WTC11 (cell line): ENCODE results near the gene DDR2.

ENCODE experiments used
- CREB1 ChIP-seq: sonication (generic); formaldehyde crosslinking; IDR thresholded peaks from 2 replicates; pipeline ENCODE4 v1.8.0; 2023; ENCODE audit warnings: mild to moderate bottlenecking, missing genetic modification reagents
- ESRRA ChIP-seq: sonication (generic); formaldehyde crosslinking; IDR thresholded peaks from 2 replicates; pipeline ENCODE4 v1.8.1; 2022; ENCODE audit warnings: mild to moderate bottlenecking, missing genetic modification reagents, borderline replicate concordance
- GTF2I ChIP-seq: fragments of 250-450 bp; sonication (Bioruptor Pico); conservative IDR thresholded peaks from 2 replicates; pipeline ENCODE4 v1.4.0; 2021; ENCODE audit warnings: mild to moderate bottlenecking
- NR1H2 ChIP-seq: sonication (generic); formaldehyde crosslinking; IDR thresholded peaks from 2 replicates; pipeline ENCODE4 v1.9.0; 2021; ENCODE audit warnings: mild to moderate bottlenecking, moderate library complexity, missing genetic modification reagents
- TEAD4 ChIP-seq: sonication (generic); formaldehyde crosslinking; IDR thresholded peaks from 2 replicates; pipeline ENCODE4 v1.8.0; 2022; ENCODE audit warnings: mild to moderate bottlenecking, missing genetic modification reagents
- ZNF263 ChIP-seq: sonication (generic); formaldehyde crosslinking; IDR thresholded peaks from 2 replicates; pipeline ENCODE4 v1.8.1; 2022; ENCODE audit warnings: low read depth, mild to moderate bottlenecking, moderate library complexity, missing genetic modification reagents
- TF ChIP-seq, protein P1 (sequence below): fragments of 200-600 bp; IDR thresholded peaks from 2 replicates; pipeline ENCODE4 v1.8.0; 2022; ENCODE audit warnings: antibody characterized with exemption
- TF ChIP-seq, protein P2 (sequence below): fragments of 250-450 bp; sonication (Bioruptor Pico); IDR thresholded peaks from 2 replicates; pipeline ENCODE4 v2.1.2; 2022; ENCODE audit warnings: mild to moderate bottlenecking, moderate library complexity
- TF ChIP-seq, protein P3 (sequence below): sonication (generic); formaldehyde crosslinking; IDR thresholded peaks from 2 replicates; pipeline ENCODE4 v1.8.0; 2022; ENCODE audit warnings: mild to moderate bottlenecking, missing genetic modification reagents
- TF ChIP-seq, protein P4 (sequence below): sonication (generic); formaldehyde crosslinking; IDR thresholded peaks from 2 replicates; pipeline ENCODE4 v1.8.1; 2023; ENCODE audit warnings: mild to moderate bottlenecking, missing genetic modification reagents, moderate library complexity
- TF ChIP-seq, protein P5 (sequence below): sonication (generic); formaldehyde crosslinking; IDR thresholded peaks from 2 replicates; pipeline ENCODE4 v1.8.1; 2023; ENCODE audit warnings: mild to moderate bottlenecking, moderate library complexity, missing genetic modification reagents
- TF ChIP-seq, protein P6 (sequence below): sonication (generic); formaldehyde crosslinking; IDR thresholded peaks from 2 replicates; pipeline ENCODE4 v1.8.0; 2022; ENCODE audit warnings: mild to moderate bottlenecking, missing genetic modification reagents

DNA sequence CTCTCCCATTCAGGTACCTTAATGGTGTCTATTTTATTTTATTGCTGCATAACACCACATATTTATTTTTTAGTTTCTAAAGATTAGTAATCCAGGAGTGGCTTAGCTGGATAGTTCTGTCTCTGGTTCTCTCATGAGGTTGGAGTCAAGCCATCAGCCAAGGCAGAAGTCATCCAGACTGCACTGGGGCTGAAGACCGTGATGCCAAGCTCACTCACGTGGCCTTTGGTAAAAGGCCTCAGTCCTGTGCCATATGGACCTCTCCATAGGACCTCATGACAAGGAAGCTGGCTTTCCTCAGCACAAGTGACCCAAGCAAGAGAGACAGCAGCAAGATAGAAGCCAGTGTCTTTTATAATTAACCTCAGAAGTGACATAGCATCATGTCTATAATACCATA, 23.0 kb upstream of the DDR2 start:
- TF ChIP-seq, protein P1, sequence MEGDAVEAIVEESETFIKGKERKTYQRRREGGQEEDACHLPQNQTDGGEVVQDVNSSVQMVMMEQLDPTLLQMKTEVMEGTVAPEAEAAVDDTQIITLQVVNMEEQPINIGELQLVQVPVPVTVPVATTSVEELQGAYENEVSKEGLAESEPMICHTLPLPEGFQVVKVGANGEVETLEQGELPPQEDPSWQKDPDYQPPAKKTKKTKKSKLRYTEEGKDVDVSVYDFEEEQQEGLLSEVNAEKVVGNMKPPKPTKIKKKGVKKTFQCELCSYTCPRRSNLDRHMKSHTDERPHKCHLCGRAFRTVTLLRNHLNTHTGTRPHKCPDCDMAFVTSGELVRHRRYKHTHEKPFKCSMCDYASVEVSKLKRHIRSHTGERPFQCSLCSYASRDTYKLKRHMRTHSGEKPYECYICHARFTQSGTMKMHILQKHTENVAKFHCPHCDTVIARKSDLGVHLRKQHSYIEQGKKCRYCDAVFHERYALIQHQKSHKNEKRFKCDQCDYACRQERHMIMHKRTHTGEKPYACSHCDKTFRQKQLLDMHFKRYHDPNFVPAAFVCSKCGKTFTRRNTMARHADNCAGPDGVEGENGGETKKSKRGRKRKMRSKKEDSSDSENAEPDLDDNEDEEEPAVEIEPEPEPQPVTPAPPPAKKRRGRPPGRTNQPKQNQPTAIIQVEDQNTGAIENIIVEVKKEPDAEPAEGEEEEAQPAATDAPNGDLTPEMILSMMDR, result no peak
- TF ChIP-seq ESRRA (CRISPR knock-in tag) (no peak), ZNF263 (CRISPR knock-in tag) (no peak), CREB1 (CRISPR knock-in tag) (no peak), GTF2I (CRISPR knock-in tag) (no peak), NR1H2 (CRISPR knock-in tag) (no peak), TEAD4 (CRISPR knock-in tag) (no peak)
- TF ChIP-seq, protein P2, sequence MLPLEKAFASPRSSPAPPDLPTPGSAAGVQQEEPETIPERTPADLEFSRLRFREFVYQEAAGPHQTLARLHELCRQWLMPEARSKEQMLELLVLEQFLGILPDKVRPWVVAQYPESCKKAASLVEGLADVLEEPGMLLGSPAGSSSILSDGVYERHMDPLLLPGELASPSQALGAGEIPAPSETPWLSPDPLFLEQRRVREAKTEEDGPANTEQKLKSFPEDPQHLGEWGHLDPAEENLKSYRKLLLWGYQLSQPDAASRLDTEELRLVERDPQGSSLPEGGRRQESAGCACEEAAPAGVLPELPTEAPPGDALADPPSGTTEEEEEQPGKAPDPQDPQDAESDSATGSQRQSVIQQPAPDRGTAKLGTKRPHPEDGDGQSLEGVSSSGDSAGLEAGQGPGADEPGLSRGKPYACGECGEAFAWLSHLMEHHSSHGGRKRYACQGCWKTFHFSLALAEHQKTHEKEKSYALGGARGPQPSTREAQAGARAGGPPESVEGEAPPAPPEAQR, result no peak
- TF ChIP-seq, protein P3, sequence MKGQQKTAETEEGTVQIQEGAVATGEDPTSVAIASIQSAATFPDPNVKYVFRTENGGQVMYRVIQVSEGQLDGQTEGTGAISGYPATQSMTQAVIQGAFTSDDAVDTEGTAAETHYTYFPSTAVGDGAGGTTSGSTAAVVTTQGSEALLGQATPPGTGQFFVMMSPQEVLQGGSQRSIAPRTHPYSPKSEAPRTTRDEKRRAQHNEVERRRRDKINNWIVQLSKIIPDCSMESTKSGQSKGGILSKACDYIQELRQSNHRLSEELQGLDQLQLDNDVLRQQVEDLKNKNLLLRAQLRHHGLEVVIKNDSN, result no peak
- TF ChIP-seq, protein P4, sequence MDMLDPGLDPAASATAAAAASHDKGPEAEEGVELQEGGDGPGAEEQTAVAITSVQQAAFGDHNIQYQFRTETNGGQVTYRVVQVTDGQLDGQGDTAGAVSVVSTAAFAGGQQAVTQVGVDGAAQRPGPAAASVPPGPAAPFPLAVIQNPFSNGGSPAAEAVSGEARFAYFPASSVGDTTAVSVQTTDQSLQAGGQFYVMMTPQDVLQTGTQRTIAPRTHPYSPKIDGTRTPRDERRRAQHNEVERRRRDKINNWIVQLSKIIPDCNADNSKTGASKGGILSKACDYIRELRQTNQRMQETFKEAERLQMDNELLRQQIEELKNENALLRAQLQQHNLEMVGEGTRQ (CRISPR knock-in tag), result no peak
- TF ChIP-seq, protein P5, sequence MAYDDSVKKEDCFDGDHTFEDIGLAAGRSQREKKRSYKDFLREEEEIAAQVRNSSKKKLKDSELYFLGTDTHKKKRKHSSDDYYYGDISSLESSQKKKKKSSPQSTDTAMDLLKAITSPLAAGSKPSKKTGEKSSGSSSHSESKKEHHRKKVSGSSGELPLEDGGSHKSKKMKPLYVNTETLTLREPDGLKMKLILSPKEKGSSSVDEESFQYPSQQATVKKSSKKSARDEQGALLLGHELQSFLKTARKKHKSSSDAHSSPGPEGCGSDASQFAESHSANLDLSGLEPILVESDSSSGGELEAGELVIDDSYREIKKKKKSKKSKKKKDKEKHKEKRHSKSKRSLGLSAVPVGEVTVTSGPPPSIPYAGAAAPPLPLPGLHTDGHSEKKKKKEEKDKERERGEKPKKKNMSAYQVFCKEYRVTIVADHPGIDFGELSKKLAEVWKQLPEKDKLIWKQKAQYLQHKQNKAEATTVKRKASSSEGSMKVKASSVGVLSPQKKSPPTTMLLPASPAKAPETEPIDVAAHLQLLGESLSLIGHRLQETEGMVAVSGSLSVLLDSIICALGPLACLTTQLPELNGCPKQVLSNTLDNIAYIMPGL, result no peak
- TF ChIP-seq, protein P6, sequence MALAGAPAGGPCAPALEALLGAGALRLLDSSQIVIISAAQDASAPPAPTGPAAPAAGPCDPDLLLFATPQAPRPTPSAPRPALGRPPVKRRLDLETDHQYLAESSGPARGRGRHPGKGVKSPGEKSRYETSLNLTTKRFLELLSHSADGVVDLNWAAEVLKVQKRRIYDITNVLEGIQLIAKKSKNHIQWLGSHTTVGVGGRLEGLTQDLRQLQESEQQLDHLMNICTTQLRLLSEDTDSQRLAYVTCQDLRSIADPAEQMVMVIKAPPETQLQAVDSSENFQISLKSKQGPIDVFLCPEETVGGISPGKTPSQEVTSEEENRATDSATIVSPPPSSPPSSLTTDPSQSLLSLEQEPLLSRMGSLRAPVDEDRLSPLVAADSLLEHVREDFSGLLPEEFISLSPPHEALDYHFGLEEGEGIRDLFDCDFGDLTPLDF (CRISPR knock-in tag), result no peak
